Duodenal mucosa (tissue), 2 donors: Measurements from ENCODE around the gene PLEKHJ1.

Source experiments
- H3K27ac ChIP-seq: one replicate; pipeline ENCODE4 v1.7.0; 2013; ENCODE audit warnings: low read depth, low read length
- H3K27me3 ChIP-seq, 2 donors: one replicate each; pipeline ENCODE4 v1.7.0; 2013; ENCODE audit warnings: low read length in 2 of 2, control low read depth in 1 of 2; ENCODE audit not compliant: insufficient read depth in 2 of 2, control insufficient read depth in 1 of 2
- H3K36me3 ChIP-seq, 2 donors: one replicate each; pipeline ENCODE4 v1.7.0; 2013; ENCODE audit warnings: low read length in 2 of 2, control low read depth in 1 of 2; ENCODE audit not compliant: insufficient read depth in 2 of 2, control insufficient read depth in 1 of 2
- H3K4me1 ChIP-seq, 2 donors: one replicate each; pipeline ENCODE4 v1.7.0; 2013; ENCODE audit warnings: low read length in 2 of 2, control low read depth in 1 of 2; ENCODE audit not compliant: insufficient read depth in 2 of 2, control insufficient read depth in 1 of 2
- H3K4me3 ChIP-seq, 2 donors: one replicate each; pipeline ENCODE4 v1.7.0; 2013; ENCODE audit warnings: low read length in 2 of 2, low read depth in 1 of 2
- H3K9ac ChIP-seq, 2 donors: one replicate each; pipeline ENCODE4 v1.7.0; 2013; ENCODE audit warnings: low read length in 2 of 2, low read depth in 1 of 2
- H3K9me3 ChIP-seq, 2 donors: one replicate each; pipeline ENCODE4 v1.7.0; 2013; ENCODE audit warnings: low read length in 2 of 2, control low read depth in 1 of 2; ENCODE audit not compliant: control insufficient read depth in 1 of 2

The PLEKHJ1 gene

GRCh38 chr19:2195914-2196313 lies 40.2 kb downstream of the PLEKHJ1 start:
- Histone ChIP-seq H3K9me3 (no peaks in the 10 kb centered on the region), H3K9ac (no peak overlapping the region), H3K36me3 (peaks cover 27 to 74% of the 10 kb centered on the region in 2 donors)

GRCh38 chr19:2195361-2195760 lies 40.8 kb downstream of the PLEKHJ1 start:
- Histone ChIP-seq H3K9ac (no peak overlapping the region), H3K27ac (no peak overlapping the region), H3K4me3 (no peak overlapping the region), H3K9me3 (no peaks in the 10 kb centered on the region), H3K36me3 (peaks cover 27 to 73% of the 10 kb centered on the region in 2 donors), H3K4me1 (peaks cover 0 to 13% of the 10 kb centered on the region in 2 donors), H3K27me3 (no peaks in the 10 kb centered on the region)

More at GRCh38 chr19:2195914-2196313, 40.2 kb downstream of the PLEKHJ1 start:
- Histone ChIP-seq H3K4me1 (peaks cover 0 to 10% of the 10 kb centered on the region in 2 donors), H3K4me3 (no peak overlapping the region), H3K27me3 (no peaks in the 10 kb centered on the region), H3K27ac (no peak overlapping the region)

- Histone ChIP-seq H3K4me3 (no peak overlapping the region), H3K27ac (no peak overlapping the region), H3K36me3 (peaks cover 27 to 70% of the 10 kb centered on the region in 2 donors), H3K4me1 (peaks cover 0 to 13% of the 10 kb centered on the region in 2 donors), H3K27me3 (no peaks in the 10 kb centered on the region), H3K9ac (no peak overlapping the region), H3K9me3 (no peaks in the 10 kb centered on the region)
Observed at GRCh38 chr19:2194513-2195078, 41.5 kb downstream of the PLEKHJ1 start.

GRCh38 chr19:2193807-2194206 lies 42.3 kb downstream of the PLEKHJ1 start:
- peaks cover 27 to 78% of the 10 kb centered on the region in 2 donors for H3K36me3 ChIP-seq
- H3K4me1 ChIP-seq = peaks cover 0 to 13% of the 10 kb centered on the region in 2 donors
- no peaks in the 10 kb centered on the region for H3K9me3 ChIP-seq
- H3K4me3 ChIP-seq = no peak overlapping the region
- H3K27me3 ChIP-seq = no peaks in the 10 kb centered on the region
- H3K27ac ChIP-seq = no peak overlapping the region
- H3K9ac ChIP-seq = no peak overlapping the region

- peaks cover 27 to 82% of the 10 kb centered on the region in 2 donors for H3K36me3 ChIP-seq
- no peaks in the 10 kb centered on the region for H3K9me3 ChIP-seq
- no peaks in the 10 kb centered on the region for H3K27me3 ChIP-seq
- no peak overlapping the region for H3K4me3 ChIP-seq
- H3K27ac ChIP-seq = no peak overlapping the region
- H3K9ac ChIP-seq = no peak overlapping the region
- peaks cover 0 to 13% of the 10 kb centered on the region in 2 donors for H3K4me1 ChIP-seq
Observed at GRCh38 chr19:2192862-2193261, 43.3 kb downstream of the PLEKHJ1 start.

GRCh38 chr19:2191456-2192310 lies 44.4 kb downstream of the PLEKHJ1 start:
- no peaks in the 10 kb centered on the region for H3K9me3 ChIP-seq
- peaks cover 0 to 21% of the 10 kb centered on the region in 2 donors for H3K4me1 ChIP-seq
- H3K9ac ChIP-seq = no peak overlapping the region
- H3K4me3 ChIP-seq = no peak overlapping the region
- no peaks in the 10 kb centered on the region for H3K27me3 ChIP-seq
- peaks cover 32 to 78% of the 10 kb centered on the region in 2 donors for H3K36me3 ChIP-seq
- H3K27ac ChIP-seq = no peak overlapping the region

GRCh38 chr19:2190848-2191455 lies 45.2 kb downstream of the PLEKHJ1 start:
- Histone ChIP-seq H3K4me1 (peaks cover 0 to 25% of the 10 kb centered on the region in 2 donors), H3K36me3 (peaks cover 34 to 78% of the 10 kb centered on the region in 2 donors), H3K4me3 (no peak overlapping the region), H3K9ac (no peak overlapping the region), H3K27ac (no peak overlapping the region), H3K27me3 (no peaks in the 10 kb centered on the region), H3K9me3 (no peaks in the 10 kb centered on the region)

- H3K27me3 ChIP-seq = no peaks in the 10 kb centered on the region
- H3K4me3 ChIP-seq = no peak overlapping the region
- H3K9ac ChIP-seq = no peak overlapping the region
- H3K36me3 ChIP-seq = peaks cover 23 to 70% of the 10 kb centered on the region in 2 donors
- H3K27ac ChIP-seq = no peak overlapping the region
- no peaks in the 10 kb centered on the region for H3K9me3 ChIP-seq
- H3K4me1 ChIP-seq = peaks cover 0 to 25% of the 10 kb centered on the region in 2 donors
Observed at GRCh38 chr19:2189880-2190279, 46.2 kb downstream of the PLEKHJ1 start.

GRCh38 chr19:2188708-2189385 lies 47.3 kb downstream of the PLEKHJ1 start:
- H3K9ac ChIP-seq = no peak overlapping the region

More at GRCh38 chr19:2188708-2189385, 47.3 kb downstream of the PLEKHJ1 start:
- no peaks in the 10 kb centered on the region for H3K9me3 ChIP-seq
- H3K4me3 ChIP-seq = no peak overlapping the region
- peaks cover 23 to 70% of the 10 kb centered on the region in 2 donors for H3K36me3 ChIP-seq
- no peaks in the 10 kb centered on the region for H3K27me3 ChIP-seq
- H3K4me1 ChIP-seq = peaks cover 0 to 25% of the 10 kb centered on the region in 2 donors
- H3K27ac ChIP-seq = no peak overlapping the region
